Chondrocyte (in vitro differentiated cells): ENCODE measurements around the gene ZNF333. TPM values are rescaled to one million over a fixed set of nuclear protein-coding genes. Genes with fewer than 3 reads are reported as not detected.
"Not testable (repeated sequence)": the region's sequence is repeated elsewhere in the genome, so short reads cannot be mapped to it uniquely, and the experiment has no call there.

Source experiments
- DNase-seq: peaks from one replicate; pipeline ENCODE4 v3.0.0; 2021; ENCODE audit warnings: mixed read lengths, low spot score
- H3K27ac Mint-ChIP-seq: one replicate; pipeline ENCODE4 v1.8.0; 2021; ENCODE audit warnings: mild to moderate bottlenecking, moderate library complexity, mixed read lengths; ENCODE audit not compliant: unreplicated experiment
- H3K27me3 Mint-ChIP-seq: 2 replicates; pipeline ENCODE4 v1.8.0; 2021; ENCODE audit warnings: low read depth, mixed read lengths
- H3K36me3 Mint-ChIP-seq: 2 replicates; pipeline ENCODE4 v1.8.0; 2021; ENCODE audit warnings: low read depth, mixed read lengths
- H3K4me1 Mint-ChIP-seq: 2 replicates; pipeline ENCODE4 v1.8.0; 2021; ENCODE audit warnings: low read depth, mild to moderate bottlenecking, mixed read lengths
- H3K4me3 Mint-ChIP-seq: one replicate; pipeline ENCODE4 v1.8.0; 2021; ENCODE audit warnings: mild to moderate bottlenecking, moderate library complexity, mixed read lengths; ENCODE audit not compliant: unreplicated experiment
- H3K9me3 Mint-ChIP-seq: 2 replicates; pipeline ENCODE4 v1.8.0; 2021; ENCODE audit warnings: low read depth, mixed read lengths
- CTCF ChIP-seq: fragments of 200-600 bp; sonication (generic); IDR thresholded peaks from 2 replicates; pipeline ENCODE4 v1.5.0; 2021; ENCODE audit warnings: antibody characterized with exemption, mild to moderate bottlenecking, moderate library complexity
- total RNA-seq: library from RNA; stranded (reverse); gene quantifications from 3 replicates; pipeline ENCODE4 v1.2.1, GENCODE V29; 2021

ZNF333 gene
- total RNA-seq, 1 donor from 2014 or later = 13.0 TPM

- H3K4me3 Mint-ChIP-seq = no peak overlapping the region
- H3K36me3 Mint-ChIP-seq = no peaks in the 10 kb centered on the region
- no peaks in the 10 kb centered on the region for H3K4me1 Mint-ChIP-seq
- no peak for DNase-seq
- no peak for TF ChIP-seq CTCF
- H3K27ac Mint-ChIP-seq = no peak overlapping the region
- H3K9me3 Mint-ChIP-seq = no peaks in the 10 kb centered on the region
- peaks cover 7% of the 10 kb centered on the region for H3K27me3 Mint-ChIP-seq
These were observed 84.5 kb downstream of the ZNF333 start for GRCh38 chr19:14774373-14774772.

GRCh38 chr19:14775326-14775725 is 85.5 kb downstream of the ZNF333 start:
- H3K36me3 Mint-ChIP-seq, H3K9me3 Mint-ChIP-seq, H3K27me3 Mint-ChIP-seq, H3K4me3 Mint-ChIP-seq, DNase-seq, H3K4me1 Mint-ChIP-seq, H3K27ac Mint-ChIP-seq: not testable (repeated sequence)

GRCh38 chr19:14775869-14776586 is 86.2 kb downstream of the ZNF333 start:
- no peak for TF ChIP-seq CTCF
- no peak for DNase-seq
- Mint-ChIP-seq H3K4me1 (no peaks in the 10 kb centered on the region), H3K36me3 (no peaks in the 10 kb centered on the region), H3K27ac (no peak overlapping the region), H3K9me3 (no peaks in the 10 kb centered on the region), H3K27me3 (peaks cover 6% of the 10 kb centered on the region), H3K4me3 (no peak overlapping the region)

GRCh38 chr19:14777645-14778044 is 87.8 kb downstream of the ZNF333 start:
- H3K27me3 Mint-ChIP-seq, H3K36me3 Mint-ChIP-seq, H3K27ac Mint-ChIP-seq, H3K9me3 Mint-ChIP-seq, DNase-seq, H3K4me3 Mint-ChIP-seq, H3K4me1 Mint-ChIP-seq: not testable (repeated sequence)

- not testable (repeated sequence) for H3K4me1 Mint-ChIP-seq, H3K27ac Mint-ChIP-seq, H3K9me3 Mint-ChIP-seq, H3K36me3 Mint-ChIP-seq, H3K4me3 Mint-ChIP-seq, DNase-seq, H3K27me3 Mint-ChIP-seq
These were observed 88.4 kb downstream of the ZNF333 start, which contains the start of gene ADGRE2 for GRCh38 chr19:14778110-14778845. Gene ADGRE2 (minus strand): TSS chr19:14778560. CDS start chr19:14776756, 1,804 bp downstream.

- H3K27ac Mint-ChIP-seq = no peak overlapping the region
- no peaks in the 10 kb centered on the region for H3K36me3 Mint-ChIP-seq
- H3K9me3 Mint-ChIP-seq = no peaks in the 10 kb centered on the region
- no peak for TF ChIP-seq CTCF
- H3K4me1 Mint-ChIP-seq = no peaks in the 10 kb centered on the region
- H3K27me3 Mint-ChIP-seq = peaks cover 3% of the 10 kb centered on the region
- no peak overlapping the region for H3K4me3 Mint-ChIP-seq
- no peak for DNase-seq
These were observed 89.3 kb downstream of the ZNF333 start for GRCh38 chr19:14779151-14779550.

GRCh38 chr19:14780622-14781225 is 90.9 kb downstream of the ZNF333 start:
- not testable (repeated sequence) for H3K27me3 Mint-ChIP-seq, H3K27ac Mint-ChIP-seq, H3K4me3 Mint-ChIP-seq, H3K36me3 Mint-ChIP-seq, H3K9me3 Mint-ChIP-seq, DNase-seq, H3K4me1 Mint-ChIP-seq

- H3K4me3 Mint-ChIP-seq, H3K36me3 Mint-ChIP-seq, DNase-seq, H3K27me3 Mint-ChIP-seq, H3K4me1 Mint-ChIP-seq, H3K9me3 Mint-ChIP-seq, H3K27ac Mint-ChIP-seq: not testable (repeated sequence)
These were observed 92.1 kb downstream of the ZNF333 start for GRCh38 chr19:14781713-14782536.
